GM23248 (cell line): ENCODE data around the gene MOB2.

Source experiments
- EZH2 ChIP-seq: fragments of 200-600 bp; sonication (generic); IDR thresholded peaks from 2 replicates; pipeline ENCODE4 v1.6.1; 2018; ENCODE audit warnings: antibody characterized with exemption, mild to moderate bottlenecking; ENCODE audit not compliant: insufficient read depth, poor library complexity, severe bottlenecking
- EZH2phosphoT487 ChIP-seq: fragments of 200-600 bp; sonication (generic); IDR thresholded peaks from 2 replicates; pipeline ENCODE4 v1.6.1; 2018; ENCODE audit warnings: antibody characterized with exemption, moderate library complexity, mild to moderate bottlenecking, low read depth; ENCODE audit not compliant: insufficient read depth

DNA sequence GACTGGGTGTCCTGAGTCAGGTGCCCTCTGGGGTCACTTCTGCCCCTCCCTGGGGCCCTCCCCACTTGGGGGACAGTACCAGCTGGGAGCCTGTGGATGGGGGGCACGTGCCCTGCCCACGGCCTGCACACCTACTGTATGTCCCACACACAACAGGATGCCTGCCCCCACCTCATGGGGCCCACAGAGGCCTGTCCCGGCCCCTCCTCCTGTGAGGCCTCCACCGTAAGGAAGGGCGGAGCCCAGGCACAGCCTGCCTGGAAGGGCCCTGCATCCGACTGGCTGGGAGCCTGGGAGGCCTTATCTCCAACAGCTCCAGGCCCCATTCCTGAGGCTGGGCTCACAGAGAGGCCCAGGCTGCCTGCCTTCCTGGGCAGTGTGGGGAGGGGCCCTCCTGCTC, 49.1 kb downstream of the MOB2 start:
- TF ChIP-seq EZH2 (no peak), EZH2phosphoT487 (no peak)
